Renal pelvis (tissue), 4 donors: ENCODE measurements around the gene DPP6. TPM values are rescaled to one million over a fixed set of nuclear protein-coding genes. Genes with fewer than 3 reads are reported as not detected.

Experiments used
- DNase-seq: peaks from one replicate; pipeline ENCODE4 v3.0.0-alpha.2; 2013
- polyA plus RNA-seq, 3 donors: library from polyadenylated mRNA; unstranded; fragments of 120-200 nt; gene quantifications; one replicate each; pipeline ENCODE4 v1.2.1, GENCODE V29; 2013; ENCODE audit not compliant: insufficient read length in 3 of 3

DPP6 gene
- polyA plus RNA-seq, 3 donors = 33.5 to 49.0 (median 44.4) TPM

DNA sequence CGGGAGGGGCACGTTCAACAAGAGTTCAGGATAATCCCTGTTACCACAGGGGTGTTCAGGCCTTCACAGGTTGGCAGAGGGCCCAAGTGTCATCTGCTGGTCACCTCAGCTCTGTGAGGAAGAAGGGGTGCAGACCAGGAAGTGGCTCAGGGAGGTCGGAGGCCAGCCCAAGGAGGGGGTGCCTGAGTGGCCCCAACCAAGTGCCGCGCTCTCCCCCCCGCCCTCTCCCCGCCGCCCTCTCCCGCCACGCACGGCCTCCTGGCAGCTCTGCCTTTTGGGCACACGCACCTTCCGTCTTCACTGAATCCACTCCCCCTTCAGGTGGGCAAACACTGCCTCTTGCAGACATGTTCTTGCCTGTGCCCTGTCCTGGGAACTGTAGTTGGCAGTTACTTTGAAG is 705.6 kb downstream of the DPP6 start:
- no peak for DNase-seq

DNA sequence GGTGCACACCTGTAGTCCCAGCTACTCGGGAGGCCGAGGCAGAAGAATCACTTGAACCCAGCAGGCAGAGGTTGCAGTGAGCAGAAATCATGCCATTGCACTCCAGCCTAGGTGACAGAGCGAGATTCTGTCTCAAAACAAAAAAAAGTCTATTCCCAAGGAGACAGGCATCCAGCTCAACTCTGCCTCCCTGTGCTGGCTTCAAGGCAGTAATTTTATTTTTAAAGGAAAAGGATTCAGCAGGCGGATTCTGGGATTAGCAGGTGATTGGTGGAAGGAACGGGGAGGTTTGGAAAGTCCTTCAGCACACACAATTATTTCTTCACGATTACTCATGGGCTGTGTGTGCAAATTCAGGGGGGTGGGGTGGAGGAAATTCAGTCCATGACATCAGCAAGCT is 707.8 kb downstream of the DPP6 start:
- no peak for DNase-seq

DNA sequence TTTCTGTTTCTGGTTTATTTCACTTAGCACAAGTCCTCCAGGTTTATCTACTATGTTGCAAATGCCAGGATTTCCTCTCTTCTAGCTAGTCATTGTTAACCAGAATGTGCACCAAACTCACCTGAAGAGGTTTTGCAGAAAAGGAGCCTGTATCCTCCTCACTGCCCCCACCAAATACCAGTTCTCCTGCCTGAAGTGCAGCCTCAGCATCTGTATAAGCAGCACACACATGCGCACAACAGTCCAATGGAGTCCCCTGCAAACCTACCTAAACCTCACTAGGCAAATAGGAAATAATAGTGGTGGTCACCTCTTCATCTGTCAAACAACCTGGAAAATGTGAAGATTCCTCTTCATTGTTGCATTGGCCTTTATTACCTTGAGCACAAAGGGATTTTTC is 712.9 kb downstream of the DPP6 start:
- no peak for DNase-seq

DNA sequence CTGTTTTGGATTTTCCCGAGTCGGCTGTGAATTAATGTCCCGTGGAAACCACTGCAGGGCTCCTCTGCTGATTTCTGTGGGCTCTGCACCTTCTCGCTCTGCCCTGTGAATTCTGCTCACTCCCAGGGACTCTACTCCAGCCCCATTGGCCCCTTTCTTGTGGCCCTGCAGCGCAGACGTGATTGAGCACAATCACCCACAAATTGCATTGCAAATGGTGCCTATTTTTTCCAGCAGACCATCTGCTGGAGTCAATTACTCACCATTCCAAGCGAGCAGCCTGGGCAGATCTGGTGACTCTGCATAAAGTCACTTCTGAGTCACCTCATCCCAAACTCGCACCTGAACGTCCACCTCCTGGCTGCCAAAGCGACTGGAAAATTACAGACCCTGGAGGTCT is 714.9 kb downstream of the DPP6 start:
- DNase-seq = no peak

DNA sequence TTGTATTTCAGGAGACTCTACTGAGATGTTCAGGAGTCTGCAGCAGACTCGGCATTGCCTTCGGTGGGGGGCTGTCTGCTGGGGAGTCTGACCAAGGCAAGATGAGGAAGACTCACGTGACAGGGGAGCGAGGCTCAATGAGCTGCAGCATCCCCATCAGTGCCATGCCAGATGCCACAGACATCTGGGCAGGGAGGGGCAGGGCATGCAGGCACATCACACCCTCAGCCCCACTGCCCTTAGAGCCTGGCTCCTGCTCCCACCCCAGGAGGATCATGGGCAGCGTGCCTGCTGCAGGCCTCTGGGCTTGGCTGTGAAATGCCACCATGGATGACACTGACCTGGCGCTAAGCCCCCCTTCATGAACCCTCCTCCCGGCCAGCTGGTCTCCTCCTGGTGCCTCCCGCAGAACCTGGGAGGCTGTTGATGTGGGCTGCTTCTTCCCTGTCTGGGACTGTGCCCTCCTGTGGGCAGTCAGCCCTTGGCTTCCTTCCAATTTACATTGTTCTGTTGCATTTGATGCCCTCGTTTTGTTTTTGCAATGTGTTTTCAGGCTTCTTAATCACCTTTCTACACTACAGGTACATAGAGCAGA is 715.7 kb downstream of the DPP6 start:
- no peak for DNase-seq

DNA sequence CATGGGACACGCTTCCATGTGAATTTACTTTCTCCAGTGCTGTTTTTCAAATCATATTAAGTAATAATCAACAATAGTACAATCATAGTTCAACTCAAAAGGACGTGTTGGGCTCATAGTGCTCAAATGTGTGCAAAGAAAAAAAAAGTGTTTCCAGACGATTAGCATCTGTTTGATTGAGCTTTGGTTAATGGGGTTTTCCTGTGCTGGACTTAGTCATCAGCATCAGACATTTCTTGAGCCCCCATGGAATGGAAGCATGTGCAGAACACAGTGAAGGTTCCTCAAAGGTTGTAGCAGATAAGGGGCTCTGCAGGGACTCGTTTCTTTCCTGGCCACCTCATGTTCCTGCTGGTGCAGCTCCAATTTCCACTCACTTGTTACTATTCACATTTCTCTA is 716.8 kb downstream of the DPP6 start:
- no peak for DNase-seq

DNA sequence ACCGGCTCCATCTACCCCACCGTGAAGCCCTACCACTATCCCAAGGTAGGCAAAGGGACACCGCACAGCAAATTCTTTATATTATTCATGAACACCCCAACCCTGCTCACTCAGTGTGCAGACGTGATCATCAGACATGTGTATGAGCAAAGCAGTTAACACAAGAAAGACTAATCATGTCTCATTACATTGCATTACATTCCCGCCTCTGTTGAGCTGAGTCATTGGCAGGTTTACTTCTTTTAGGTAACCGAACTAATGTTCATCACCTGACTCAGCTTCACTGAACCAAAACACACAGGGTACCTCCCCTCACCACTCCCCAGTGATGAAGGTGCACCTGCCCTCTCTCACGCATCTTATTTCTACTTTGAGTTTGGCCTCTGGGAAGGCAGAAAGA is 717.3 kb downstream of the DPP6 start:
- DNase-seq = no peak

DNA sequence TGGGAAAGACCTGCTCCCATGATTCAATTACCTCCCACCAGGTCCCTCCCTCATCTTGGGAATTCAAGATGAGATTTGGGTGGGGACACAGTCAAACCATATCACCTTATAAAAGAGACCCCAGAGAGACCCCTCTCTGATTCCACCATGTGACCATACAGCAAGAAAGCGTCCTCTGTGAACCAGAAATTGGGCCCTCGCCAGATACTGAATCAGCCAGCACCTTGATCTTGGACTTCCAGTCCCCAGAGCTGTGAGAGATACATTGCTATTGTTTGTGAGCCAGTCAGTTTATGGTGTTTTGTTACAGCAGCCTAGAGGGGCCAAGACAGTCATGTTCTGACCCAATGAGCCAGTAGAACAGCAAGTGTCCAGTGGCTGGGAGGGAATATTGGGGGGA is 718.2 kb downstream of the DPP6 start:
- no peak for DNase-seq

DNA sequence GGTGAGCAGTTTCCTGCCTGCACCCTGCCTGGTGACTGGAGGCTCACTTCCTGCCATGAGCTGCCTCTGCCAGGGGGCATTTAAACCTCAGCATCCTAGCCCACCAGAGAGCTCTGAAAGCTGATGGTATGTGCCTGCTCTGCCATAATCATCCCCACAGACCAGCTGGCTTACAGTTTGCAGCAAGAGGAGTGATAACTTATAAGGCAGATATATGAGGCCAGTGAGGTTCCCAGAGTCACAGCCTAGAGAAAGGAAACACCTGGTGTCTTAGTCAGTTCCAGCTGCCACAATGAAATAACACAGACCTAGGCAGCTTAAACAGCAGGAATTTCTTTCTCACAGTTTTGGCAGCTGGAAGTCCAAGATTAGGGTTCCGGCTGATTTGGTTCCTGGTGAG is 718.8 kb downstream of the DPP6 start:
- DNase-seq = no peak

DNA sequence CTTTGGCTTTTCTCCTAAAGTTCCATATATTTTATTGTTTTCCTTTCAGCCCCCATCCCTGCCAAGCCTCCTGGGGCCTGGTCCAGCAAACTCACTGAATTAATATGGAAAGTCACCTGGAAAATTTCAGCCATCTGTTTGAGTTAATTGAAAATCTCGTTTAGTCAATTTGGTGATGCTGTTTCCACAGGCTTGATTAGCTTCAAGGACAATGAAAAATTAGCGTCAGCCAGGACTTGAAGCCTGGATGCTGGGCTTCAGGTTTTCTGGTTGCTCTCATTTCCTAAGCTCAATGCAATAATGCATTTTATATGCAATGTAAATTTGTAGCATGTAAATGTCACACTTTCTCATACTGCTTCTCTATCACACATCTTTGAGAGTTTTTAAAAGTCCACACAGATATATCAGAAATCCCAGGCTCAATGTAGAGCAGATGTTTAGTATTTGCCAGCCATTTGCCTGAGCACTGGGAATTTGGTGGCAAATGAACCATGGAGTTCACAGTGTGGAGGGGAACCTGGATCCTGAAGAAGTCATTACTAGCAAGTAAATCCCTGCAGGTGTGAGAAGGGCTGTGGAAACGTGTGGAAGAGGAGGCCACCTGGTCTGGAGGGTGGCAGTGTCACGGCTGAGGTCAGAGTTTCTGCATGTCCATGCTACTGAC is 722.2 kb downstream of the DPP6 start:
- DNase-seq = no peak

DNA sequence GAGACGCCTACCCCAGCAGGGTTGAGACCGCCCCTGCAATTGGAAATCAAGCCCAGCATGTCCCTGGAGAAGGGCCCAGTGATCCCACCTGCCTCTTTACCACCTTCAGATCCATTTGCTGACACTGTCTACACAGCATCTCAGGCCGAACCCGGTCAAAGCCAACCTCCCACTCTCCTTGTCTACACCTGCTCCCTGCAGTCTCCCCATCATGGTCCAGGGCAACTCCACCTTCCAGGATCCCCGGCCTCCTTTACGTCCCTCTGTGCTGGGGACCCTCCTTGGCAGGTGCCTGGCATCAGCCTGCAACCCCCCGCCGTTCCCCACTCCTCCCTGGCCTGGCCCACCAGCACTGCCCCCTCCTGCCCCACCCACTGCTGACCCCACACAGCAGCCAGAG is 723.5 kb downstream of the DPP6 start:
- DNase-seq = no peak

DNA sequence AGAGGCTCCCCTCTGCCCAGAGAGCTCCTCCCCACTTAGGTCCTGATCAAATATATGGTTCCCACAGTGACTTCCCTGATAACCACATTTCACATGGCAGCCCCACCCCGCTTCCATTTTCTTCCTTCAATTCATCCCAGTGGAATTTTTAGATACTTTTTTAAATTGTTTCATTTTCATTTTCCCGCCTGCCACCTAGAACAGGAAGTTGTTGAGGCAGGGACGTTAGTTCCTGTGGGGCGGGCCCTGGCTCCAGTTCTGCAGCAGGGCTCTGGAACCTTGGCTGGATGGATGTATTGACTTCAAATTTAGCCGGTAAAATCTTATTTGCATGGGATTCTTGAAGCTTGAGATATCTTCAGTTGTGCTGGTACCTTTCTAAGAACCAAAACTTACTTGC is 724.2 kb downstream of the DPP6 start:
- DNase-seq = no peak

DNA sequence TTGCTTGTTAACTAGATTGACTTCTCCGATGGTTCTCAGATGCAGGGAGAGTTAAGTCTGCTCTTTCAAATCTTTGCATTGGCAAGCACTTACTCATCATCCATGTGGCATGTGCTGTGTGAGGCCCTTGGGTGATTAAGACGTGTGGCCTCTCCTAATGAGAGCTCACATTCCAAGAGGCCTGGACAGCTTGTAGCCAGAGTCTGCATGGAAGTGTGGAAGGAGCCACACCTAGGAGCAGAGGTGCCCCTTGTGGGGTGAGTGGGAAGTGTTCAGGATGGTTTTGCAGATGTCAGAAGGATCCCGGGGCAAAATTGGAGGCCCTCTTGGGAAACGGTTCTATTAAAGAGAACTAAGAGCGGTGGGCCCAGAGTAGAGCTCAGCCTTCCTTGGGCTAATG is 724.8 kb downstream of the DPP6 start:
- DNase-seq = no peak

DNA sequence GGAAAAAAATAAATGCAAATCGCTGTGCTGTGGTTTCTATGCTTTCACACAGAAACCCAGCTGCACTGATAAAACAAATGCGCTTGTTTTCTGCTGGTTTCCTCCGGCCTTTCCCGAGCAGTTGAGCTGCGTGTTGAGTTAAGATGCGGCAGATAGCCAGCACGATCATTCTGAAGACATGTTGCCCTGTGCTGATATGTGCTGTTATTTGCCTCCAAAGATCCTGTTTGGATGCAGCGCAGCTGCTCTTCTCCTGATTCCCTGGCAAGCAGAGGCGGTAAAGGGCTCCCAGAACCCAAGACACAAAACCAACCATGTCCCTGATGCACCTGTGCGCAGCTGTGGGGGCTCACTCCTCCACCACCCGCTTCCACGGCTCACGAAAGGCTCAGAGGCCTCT is 725.3 kb downstream of the DPP6 start:
- no peak for DNase-seq

DNA sequence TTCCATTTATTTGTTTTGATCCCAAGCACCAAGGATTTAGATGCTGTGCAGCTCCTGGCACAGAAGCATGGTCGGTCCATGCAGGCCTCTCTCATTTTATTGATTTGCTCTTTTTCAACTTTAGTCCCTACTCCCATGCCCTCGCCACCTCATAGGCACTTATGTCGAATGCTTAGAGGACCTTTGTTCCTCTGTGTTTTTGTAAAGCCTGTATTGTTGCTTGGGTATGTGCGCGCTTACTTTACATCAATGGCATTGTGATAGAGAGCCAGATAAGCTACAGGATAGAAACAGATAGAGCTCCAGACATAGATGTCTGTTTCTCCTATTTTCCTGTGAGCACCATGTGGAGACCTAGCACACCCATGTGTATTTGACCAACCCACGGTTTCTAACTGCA is 725.7 kb downstream of the DPP6 start:
- no peak for DNase-seq

DNA sequence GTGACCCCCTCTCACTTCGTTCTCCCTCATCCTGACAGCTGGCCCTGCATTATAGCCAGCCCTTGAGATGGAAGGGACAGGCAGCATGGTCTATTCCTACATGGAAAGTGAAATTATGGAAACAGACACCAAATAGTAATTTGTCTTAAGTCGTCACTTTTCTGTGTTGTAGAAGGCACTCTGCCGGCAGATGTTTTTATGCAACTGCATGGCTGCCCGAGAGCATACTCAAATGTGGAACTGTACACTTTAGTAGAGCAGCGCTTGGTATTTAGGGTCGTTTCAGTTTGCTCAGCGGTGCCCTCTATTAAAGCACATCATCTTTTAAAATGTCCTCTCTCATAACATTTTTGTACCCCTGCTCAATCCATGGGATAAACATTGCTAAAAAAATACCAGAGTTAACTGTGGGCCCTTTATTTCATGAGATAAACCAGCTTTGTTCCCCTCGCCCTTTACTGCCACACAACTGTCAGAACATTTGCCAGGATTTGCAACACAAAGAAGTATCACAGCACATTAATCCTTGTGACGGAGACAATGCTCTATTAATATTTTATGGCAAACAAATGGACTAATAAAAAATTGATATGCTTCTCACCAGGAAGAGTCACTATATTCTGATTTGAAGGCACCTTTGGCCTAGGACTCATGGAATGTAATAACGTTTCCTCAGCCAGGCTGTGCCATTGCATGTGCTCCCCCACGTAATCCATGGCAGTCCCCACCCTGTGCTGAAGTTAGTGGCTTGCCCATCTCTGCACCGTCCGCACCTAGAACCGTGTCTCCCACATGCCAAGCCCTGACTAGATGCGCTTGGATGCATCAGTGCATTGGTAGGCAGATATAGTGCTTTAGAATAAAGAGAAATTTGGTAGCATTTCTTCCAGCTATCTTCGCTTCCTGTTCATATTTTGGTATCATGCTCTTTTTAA is 729.4 kb downstream of the DPP6 start:
- no peak for DNase-seq

DNA sequence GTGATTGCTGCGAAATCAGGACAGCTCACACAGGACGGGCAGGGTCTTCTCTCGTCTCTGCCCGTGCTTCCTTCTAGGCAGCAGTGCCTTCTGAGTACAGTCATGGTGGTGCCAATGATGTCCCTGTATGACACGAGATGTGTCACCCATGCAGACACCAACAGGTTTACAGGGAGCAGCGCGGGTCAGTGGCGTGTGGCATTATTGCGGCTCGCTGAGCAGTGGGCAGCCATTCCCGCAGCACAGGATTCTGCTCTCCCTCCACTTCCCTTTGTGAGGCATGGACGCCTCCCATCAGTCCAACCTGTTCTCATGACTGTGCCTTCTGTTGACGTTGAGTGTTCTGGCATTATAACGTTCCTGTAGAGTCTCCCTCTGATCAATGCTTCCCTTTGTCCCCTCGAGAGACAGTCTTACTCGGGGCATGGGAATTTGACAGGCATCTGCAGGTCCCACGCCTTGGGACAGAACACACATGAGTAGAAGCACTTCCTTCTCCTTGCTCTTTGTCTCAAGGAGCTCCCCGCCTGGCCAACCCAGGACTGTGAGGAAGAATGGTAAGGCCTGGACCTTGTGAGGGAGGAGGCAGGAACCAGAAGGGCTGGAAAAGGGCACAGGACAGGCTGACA is 731.2 kb downstream of the DPP6 start:
- no peak for DNase-seq

DNA sequence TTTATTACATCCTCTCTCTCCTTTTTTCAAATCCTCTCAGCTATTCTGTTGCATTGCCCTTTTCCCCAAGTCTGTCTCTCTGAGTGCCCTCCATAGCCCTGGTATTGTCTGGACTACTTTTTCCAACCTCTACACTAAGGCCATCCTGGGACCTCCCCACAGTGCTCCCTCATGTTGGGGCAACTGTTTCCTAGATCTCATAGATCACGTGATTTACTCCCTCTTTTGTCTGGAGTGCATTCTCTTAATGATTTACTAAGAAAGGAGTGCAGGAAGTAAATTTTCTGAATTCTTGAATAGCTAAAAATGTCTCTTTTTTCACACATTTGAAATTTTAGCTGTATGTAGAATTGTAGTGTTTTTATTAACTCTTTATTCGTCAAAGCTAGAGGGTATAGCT is 733.7 kb downstream of the DPP6 start:
- DNase-seq = no peak

DNA sequence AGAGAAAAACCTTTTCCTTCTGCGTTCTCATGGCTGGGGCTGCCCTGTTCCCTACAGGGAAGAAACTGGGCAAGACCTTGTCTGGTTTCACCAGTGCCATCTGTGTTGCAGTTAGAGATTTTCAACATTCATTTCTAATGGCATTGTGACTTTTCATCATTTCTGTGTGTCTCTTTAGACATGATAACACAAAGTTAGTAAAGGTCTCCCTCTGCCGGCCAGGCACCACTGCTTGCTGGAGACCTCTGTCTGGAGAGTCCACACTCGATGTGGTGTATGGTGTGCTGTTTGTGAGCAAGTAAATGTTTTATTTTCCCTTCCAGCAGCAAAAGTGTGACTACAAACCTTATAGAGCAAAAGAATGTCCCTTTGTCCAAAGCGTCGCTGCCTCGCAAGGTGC is 737.2 kb downstream of the DPP6 start:
- no peak for DNase-seq

DNA sequence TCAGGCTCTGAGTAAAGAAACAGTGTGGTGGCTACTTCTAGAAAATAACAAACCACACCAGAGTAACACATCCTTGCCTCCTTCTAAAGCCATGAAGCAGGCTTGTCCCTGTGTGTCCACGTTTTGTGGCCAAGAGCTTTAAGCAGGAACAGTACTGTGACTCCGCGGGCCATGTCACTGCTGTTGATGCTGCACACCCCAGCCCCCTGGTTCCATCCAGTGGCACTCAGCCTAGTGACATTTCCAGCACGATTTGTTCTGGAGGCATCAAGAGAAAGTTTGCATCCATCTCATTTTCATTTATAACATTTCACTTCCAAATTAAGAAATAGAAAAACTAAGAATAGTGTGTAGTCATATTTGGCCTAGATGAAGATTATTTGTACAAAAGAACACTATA is 739.4 kb downstream of the DPP6 start:
- no peak for DNase-seq

DNA sequence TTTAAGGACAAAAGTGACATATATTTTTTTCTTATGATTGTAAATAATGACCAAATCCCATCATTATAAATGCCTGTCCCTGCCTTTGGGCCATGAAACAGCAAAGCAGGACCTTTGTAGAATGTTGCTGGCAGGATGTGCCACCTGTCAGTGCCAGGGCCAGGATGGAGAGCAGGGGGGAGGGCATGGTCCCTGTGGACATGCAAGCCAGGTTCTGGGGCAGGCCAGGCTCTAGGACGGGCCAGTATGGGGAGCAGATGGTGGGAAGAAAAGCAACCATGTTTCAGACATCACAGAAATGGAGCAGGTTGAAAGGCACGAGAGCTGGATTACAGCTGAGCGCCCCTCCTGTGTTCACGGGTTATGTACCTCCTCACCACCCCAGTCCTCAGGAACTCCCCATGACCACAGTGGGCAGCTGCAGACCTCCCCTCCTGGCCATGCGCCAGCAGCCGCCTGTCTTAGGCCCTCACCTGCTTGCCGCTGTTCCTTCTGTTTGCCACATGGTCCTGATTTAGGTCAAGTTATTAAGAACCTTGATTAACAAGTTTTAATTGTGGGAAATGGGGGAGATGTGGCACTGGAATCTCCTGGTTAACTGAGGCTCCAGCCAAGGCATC is 740.3 kb downstream of the DPP6 start:
- DNase-seq = no peak

DNA sequence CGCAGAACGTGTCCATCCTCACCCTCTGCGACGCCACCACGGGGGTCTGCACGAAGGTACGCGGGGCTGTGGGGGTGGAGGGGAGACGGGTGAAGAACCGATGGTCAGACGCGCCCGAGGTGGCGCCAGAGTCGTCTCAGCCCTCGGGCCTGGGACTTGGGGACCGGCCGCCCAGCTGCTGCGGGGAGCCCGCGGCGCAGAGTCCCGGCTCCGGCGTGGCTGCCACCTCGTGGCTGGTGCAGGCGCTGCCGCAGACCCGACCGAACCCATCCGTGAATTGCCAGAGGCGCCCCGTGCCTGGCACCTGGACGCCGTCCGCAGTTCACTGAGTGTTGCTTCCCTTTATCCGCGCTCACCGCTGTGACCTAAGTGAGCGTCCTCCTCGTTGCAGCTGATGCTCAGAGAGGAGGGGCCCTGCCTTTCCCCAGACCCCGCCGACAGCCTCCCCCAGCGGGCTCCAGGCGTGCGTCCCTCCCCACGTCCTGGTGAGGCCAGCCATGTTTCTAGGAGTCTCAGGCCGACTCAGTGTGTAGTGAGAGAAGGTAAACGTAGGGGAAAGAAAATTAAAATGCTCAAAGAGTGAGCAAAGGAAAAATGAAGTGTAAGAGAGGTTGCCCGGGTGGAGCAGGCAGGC is 742.1 kb downstream of the DPP6 start:
- peak; percentile 17 for DNase-seq
